ENCODE data around the gene ITPKC.

- TF ChIP-seq CTCF (IDR thresholded peaks at IDR 0.05; ENCODE audit: poor library complexity, severe bottlenecking) (no peak), TAF1 (IDR thresholded peaks at IDR 0.05; ENCODE audit: low read depth) (no peak), SMC3 (conservative IDR thresholded peaks at IDR 0.05; ENCODE audit: poor library complexity) (no peak), EZH2 (IDR thresholded peaks at IDR 0.05; ENCODE audit: borderline replicate concordance, insufficient read depth, low read length, poor library complexity, severe bottlenecking) (no peak)
Measured at GRCh38 chr19:40778706-40779284, 61.9 kb downstream of the ITPKC start.

Measured in neural cell (in vitro differentiated cells).